Liver (tissue), 9 donors: ENCODE data around the gene EFS. TPM values are rescaled to one million over a fixed set of nuclear protein-coding genes. Genes with fewer than 3 reads are reported as not detected.
A peak's percentile ranks its signal among the peaks of the same experiment; 100 is the strongest.

Source experiments
- DNase-seq: peaks from one replicate; pipeline ENCODE4 v3.0.0-alpha.2; 2017; ENCODE audit warnings: low spot score
- H3K27ac ChIP-seq, 2 donors: one replicate each; pipeline ENCODE4 v1.7.0; 2013; ENCODE audit warnings: inconsistent platforms in 2 of 2, low read length in 2 of 2, control low read depth in 1 of 2, low read depth in 1 of 2, mild to moderate bottlenecking in 1 of 2
- H3K27me3 ChIP-seq, 4 donors: one replicate each; pipeline versions ENCODE4 v1.6.1 to v1.7.0; 2013; ENCODE audit warnings: low read length in 3 of 4, inconsistent platforms in 1 of 4, mild to moderate bottlenecking in 1 of 4, moderate library complexity in 1 of 4; ENCODE audit not compliant: control insufficient read depth in 4 of 4, insufficient read depth in 4 of 4
- H3K36me3 ChIP-seq, 4 donors: one replicate each; pipeline versions ENCODE4 v1.6.1 to v1.7.0; 2013; ENCODE audit warnings: low read length in 3 of 4, mild to moderate bottlenecking in 3 of 4, low read depth in 1 of 4, moderate library complexity in 1 of 4; ENCODE audit not compliant: control insufficient read depth in 4 of 4, insufficient read depth in 3 of 4
- H3K4me1 ChIP-seq, 4 donors: one replicate each; pipeline versions ENCODE4 v1.6.1 to v1.7.0; 2013; ENCODE audit warnings: low read length in 3 of 4, mild to moderate bottlenecking in 3 of 4, moderate library complexity in 1 of 4; ENCODE audit not compliant: control insufficient read depth in 4 of 4, insufficient read depth in 4 of 4
- H3K4me3 ChIP-seq, 3 donors: one replicate each; pipeline versions ENCODE4 v1.6.1 to v1.7.0; 2013; ENCODE audit warnings: low read length in 3 of 3, control low read depth in 1 of 3, low read depth in 1 of 3, mild to moderate bottlenecking in 1 of 3
- H3K9ac ChIP-seq, 2 donors: one replicate each; pipeline ENCODE4 v1.7.0; 2013; ENCODE audit warnings: low read length in 2 of 2, mild to moderate bottlenecking in 2 of 2, moderate library complexity in 2 of 2, control low read depth in 1 of 2, low read depth in 1 of 2
- H3K9me3 ChIP-seq, 4 donors: one replicate each; pipeline versions ENCODE4 v1.6.1 to v1.7.0; 2013; ENCODE audit warnings: low read length in 3 of 4; ENCODE audit not compliant: control insufficient read depth in 4 of 4
- ATF3 ChIP-seq: IDR thresholded peaks from 2 replicates; pipeline ENCODE4 v1.6.1; 2016; ENCODE audit warnings: antibody characterized with exemption
- EGR1 ChIP-seq, 2 donors: IDR thresholded peaks; 2 replicates each; pipeline ENCODE4 v1.6.1; 2016 to 2018; ENCODE audit warnings: antibody characterized with exemption in 2 of 2, low read depth in 2 of 2
- FOXA1 ChIP-seq: IDR thresholded peaks from 2 replicates; pipeline ENCODE4 v1.6.1; 2016; ENCODE audit warnings: antibody characterized with exemption
- FOXA2 ChIP-seq: IDR thresholded peaks from 2 replicates; pipeline ENCODE4 v1.6.1; 2016; ENCODE audit warnings: antibody characterized with exemption
- GABPA ChIP-seq, 2 donors: IDR thresholded peaks in 1 of 2; conservative IDR thresholded peaks in 1 of 2; 2 replicates each; pipeline ENCODE4 v1.6.1; 2016; ENCODE audit warnings: antibody characterized with exemption in 2 of 2, mild to moderate bottlenecking in 1 of 2, moderate library complexity in 1 of 2
- HNF4A ChIP-seq, 2 donors: conservative IDR thresholded peaks; 2 replicates each; pipeline ENCODE4 v1.6.1; 2016; ENCODE audit warnings: antibody characterized with exemption in 2 of 2, mild to moderate bottlenecking in 2 of 2
- HNF4G ChIP-seq: IDR thresholded peaks from 2 replicates; pipeline ENCODE4 v1.6.1; 2016; ENCODE audit warnings: antibody characterized with exemption
- JUND ChIP-seq, 2 donors: IDR thresholded peaks; 2 replicates each; pipeline ENCODE4 v1.6.1; 2016; ENCODE audit warnings: antibody characterized with exemption in 2 of 2
- MAX ChIP-seq: IDR thresholded peaks from 2 replicates; pipeline ENCODE4 v1.6.1; 2016; ENCODE audit warnings: antibody characterized with exemption
- NR2F2 ChIP-seq: IDR thresholded peaks from 2 replicates; pipeline ENCODE4 v1.6.1; 2016; ENCODE audit warnings: antibody characterized with exemption
- RAD21 ChIP-seq, 2 donors: IDR thresholded peaks; 2 replicates each; pipeline ENCODE4 v1.6.1; 2016; ENCODE audit warnings: antibody characterized with exemption in 2 of 2, mild to moderate bottlenecking in 2 of 2
- REST ChIP-seq: IDR thresholded peaks from 2 replicates; pipeline ENCODE4 v1.6.1; 2016; ENCODE audit warnings: antibody characterized with exemption, mild to moderate bottlenecking
- RXRA ChIP-seq, 2 donors: IDR thresholded peaks; 2 replicates each; pipeline ENCODE4 v1.6.1; 2017 to 2018; ENCODE audit warnings: antibody characterized with exemption in 2 of 2, mild to moderate bottlenecking in 1 of 2
- SP1 ChIP-seq: IDR thresholded peaks from 2 replicates; pipeline ENCODE4 v1.6.1; 2018; ENCODE audit warnings: antibody characterized with exemption, mild to moderate bottlenecking
- TAF1 ChIP-seq: conservative IDR thresholded peaks from 2 replicates; pipeline ENCODE4 v1.6.1; 2016; ENCODE audit warnings: antibody characterized with exemption, mild to moderate bottlenecking
- YY1 ChIP-seq: IDR thresholded peaks from 2 replicates; pipeline ENCODE4 v1.6.1; 2016; ENCODE audit warnings: antibody characterized with exemption, mild to moderate bottlenecking
- ZBTB33 ChIP-seq: IDR thresholded peaks from 2 replicates; pipeline ENCODE4 v1.6.1; 2016; ENCODE audit warnings: antibody characterized with exemption
- WGBS: extraction: QIAGEN DNeasy Blood & Tissue Kit; methylation state at CpG from one replicate; pipeline ENCODE4 v1.1.7; 2013; 5-methylcytosine and 5-hydroxymethylcytosine counted together
- polyA plus RNA-seq, 2 donors: library from polyadenylated mRNA; stranded (reverse) in 1 of 2; unstranded in 1 of 2; fragments of 200-250 nt in 1 of 2; fragments of >200 nt in 1 of 2; fragmentation: Nextera tagmentation in 1 of 2; extraction: Ambion mirVana in 1 of 2; gene quantifications; one replicate each; pipeline versions ENCODE4 v1.2.1 to v1.2.3, GENCODE V29; 2013 to 2015
- total RNA-seq, 2 donors: library from RNA; depleted of rRNA; stranded (reverse); fragments of >200 nt; gene quantifications; one replicate each; pipeline ENCODE4 v1.2.3, GENCODE V29; 2014
- donor health status: healthy.
- donor health status: healthy.
- donor health status: healthy.
- donor health status: healthy.
- donor health status: healthy.

EFS gene
- total and polyA plus RNA-seq, 4 donors: 0.10 to 0.69 (median 0.54) TPM

- peak overlapping the region; percentile 53 to 79 for H3K9ac ChIP-seq
- TF ChIP-seq NR2F2 (no peak), RXRA (IDR thresholded peaks at IDR 0.05) (no peak), EGR1 (IDR thresholded peaks at IDR 0.05; ENCODE audit: low read depth in 2 of 2) (no peak), RAD21 (IDR thresholded peaks at IDR 0.05) (no peak), HNF4A (conservative IDR thresholded peaks at IDR 0.05) (no peak), FOXA2 (no peak), FOXA1 (no peak), GABPA (IDR thresholded peaks at IDR 0.05 in 1 of 2, conservative IDR thresholded peaks at IDR 0.05 in 1 of 2) (no peak), SP1 (no peak), TAF1 (no peak), YY1 (no peak), REST (no peak), ZBTB33 (no peak), MAX (no peak), ATF3 (no peak), JUND (IDR thresholded peaks at IDR 0.05) (no peak)
- H3K4me1 ChIP-seq: peaks cover 6 to 22% (median 12%) of the 10 kb centered on the region in 4 donors
- H3K36me3 ChIP-seq: peaks cover 7 to 20% (median 19%) of the 10 kb centered on the region in 4 donors
- peak overlapping the region; percentile 95 to 97 for H3K27ac ChIP-seq
- H3K4me3 ChIP-seq: peak overlapping the region; percentile 40 to 86 (median 66)
- H3K27me3 ChIP-seq: no peaks in the 10 kb centered on the region
- WGBS: 93% methylated on average over 17 of the region's 17 CpGs
- DNase-seq: no peak
- H3K9me3 ChIP-seq: no peaks in the 10 kb centered on the region
Measured at GRCh38 chr14:23319746-23320583, 45.0 kb downstream of the EFS start.

GRCh38 chr14:23316300-23316699 lies 48.7 kb downstream of the EFS start:
- TF ChIP-seq REST (no peak), EGR1 (IDR thresholded peaks at IDR 0.05; ENCODE audit: low read depth in 2 of 2) (no peak), TAF1 (no peak), GABPA (IDR thresholded peaks at IDR 0.05 in 1 of 2, conservative IDR thresholded peaks at IDR 0.05 in 1 of 2) (no peak), MAX (no peak), RXRA (IDR thresholded peaks at IDR 0.05) (no peak), JUND (IDR thresholded peaks at IDR 0.05) (no peak), NR2F2 (no peak), FOXA2 (no peak), HNF4G (no peak), FOXA1 (no peak), ZBTB33 (no peak), HNF4A (conservative IDR thresholded peaks at IDR 0.05) (no peak), ATF3 (no peak), SP1 (no peak), RAD21 (IDR thresholded peaks at IDR 0.05) (no peak)
- H3K27me3 ChIP-seq: no peaks in the 10 kb centered on the region
- no peak overlapping the region for H3K9ac ChIP-seq
- peaks cover 0 to 9% (median 6%) of the 10 kb centered on the region in 4 donors for H3K4me1 ChIP-seq
- H3K4me3 ChIP-seq: no peak overlapping the region
- no peak overlapping the region for H3K27ac ChIP-seq
- DNase-seq: no peak
- WGBS: 91% methylated on average over 5 of the region's 5 CpGs
- no peaks in the 10 kb centered on the region for H3K9me3 ChIP-seq
- no peaks in the 10 kb centered on the region for H3K36me3 ChIP-seq
